Measurements from ENCODE around the gene ANGPTL4.

DNA sequence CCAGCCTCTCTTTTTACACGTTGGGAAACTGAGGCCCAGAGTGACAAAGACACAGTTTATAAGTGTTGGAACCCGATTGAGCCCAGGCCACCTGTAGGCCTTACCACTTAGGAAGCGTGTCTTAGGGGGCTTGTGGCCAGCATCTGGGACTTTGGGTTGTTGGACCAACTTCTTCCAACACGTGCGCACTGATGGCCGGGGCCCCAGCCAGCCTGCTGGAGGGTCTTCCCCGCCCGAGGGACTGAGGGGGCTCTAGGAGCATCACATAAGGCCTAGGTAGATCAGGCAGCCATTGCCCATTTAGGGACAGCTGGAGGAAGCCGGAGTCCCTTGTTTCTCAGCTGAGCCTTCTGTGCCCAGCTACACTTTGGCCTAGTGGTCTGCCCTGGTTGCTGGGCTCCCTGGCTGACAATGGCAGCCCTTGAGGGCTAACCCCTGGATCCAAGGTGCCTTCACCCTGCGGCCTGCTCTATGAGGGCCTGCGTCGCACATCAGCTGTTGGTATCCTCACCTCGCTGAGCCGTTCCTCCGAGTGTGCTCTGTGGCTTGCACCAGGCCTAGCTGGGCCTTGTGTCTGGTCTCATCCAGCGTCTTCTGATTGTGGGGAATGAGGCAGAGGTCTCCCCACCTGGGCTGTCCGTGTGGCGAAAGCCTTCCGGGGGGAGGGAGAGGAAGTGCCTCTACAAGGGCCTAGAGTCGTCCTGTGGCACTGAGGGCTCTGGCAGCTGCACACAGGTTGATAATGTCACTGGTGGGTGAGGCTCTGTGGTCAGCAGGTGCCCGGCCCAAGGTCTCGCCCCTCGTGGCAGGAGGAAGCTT, 27.5 kb downstream of the ANGPTL4 start:
- no peak for TF ChIP-seq POLR2AphosphoS5 (IDR thresholded peaks at IDR 0.05; ENCODE audit: low read depth, low read length)
- TF ChIP-seq TAF1 (CRISPR knock-in tag; IDR thresholded peaks at IDR 0.05) = no peak
- TF ChIP-seq CCAR2 (optimal IDR thresholded peaks at IDR 0.05; ENCODE audit: low read depth, low read length) = no peak
- TF ChIP-seq RXRA (CRISPR knock-in tag; IDR thresholded peaks at IDR 0.05) = no peak
- TF ChIP-seq RFX5 (IDR thresholded peaks at IDR 0.05; ENCODE audit: low read depth, low read length) = no peak
- TF ChIP-seq ZNF296 (CRISPR knock-in tag; conservative IDR thresholded peaks at IDR 0.05) = no peak
